T-helper 1 cell treated with Interleukin-12 subunit alpha and Interleukin-12 subunit beta and Interleukin-4 antibody, amounts not matched to agents 30 μg/mL and 1 μg/mL, for 36 hours (primary cell): ENCODE data around the gene PRDX2.

Source experiments
- H3K27ac Mint-ChIP-seq: one replicate; pipeline ENCODE4 v1.8.0; 2021; ENCODE audit warnings: mild to moderate bottlenecking, mixed read lengths
- H3K27me3 Mint-ChIP-seq: one replicate; pipeline ENCODE4 v1.8.0; 2021; ENCODE audit warnings: low read depth, mixed read lengths
- H3K36me3 Mint-ChIP-seq: one replicate; pipeline ENCODE4 v1.8.0; 2021; ENCODE audit warnings: low read depth, mixed read lengths
- H3K4me1 Mint-ChIP-seq: one replicate; pipeline ENCODE4 v1.8.0; 2021; ENCODE audit warnings: low read depth, mixed read lengths
- H3K4me3 Mint-ChIP-seq: one replicate; pipeline ENCODE4 v1.8.0; 2021; ENCODE audit warnings: mild to moderate bottlenecking, moderate library complexity, mixed read lengths
- H3K9me3 Mint-ChIP-seq: one replicate; pipeline ENCODE4 v1.8.0; 2021; ENCODE audit warnings: mixed read lengths

The PRDX2 gene

DNA sequence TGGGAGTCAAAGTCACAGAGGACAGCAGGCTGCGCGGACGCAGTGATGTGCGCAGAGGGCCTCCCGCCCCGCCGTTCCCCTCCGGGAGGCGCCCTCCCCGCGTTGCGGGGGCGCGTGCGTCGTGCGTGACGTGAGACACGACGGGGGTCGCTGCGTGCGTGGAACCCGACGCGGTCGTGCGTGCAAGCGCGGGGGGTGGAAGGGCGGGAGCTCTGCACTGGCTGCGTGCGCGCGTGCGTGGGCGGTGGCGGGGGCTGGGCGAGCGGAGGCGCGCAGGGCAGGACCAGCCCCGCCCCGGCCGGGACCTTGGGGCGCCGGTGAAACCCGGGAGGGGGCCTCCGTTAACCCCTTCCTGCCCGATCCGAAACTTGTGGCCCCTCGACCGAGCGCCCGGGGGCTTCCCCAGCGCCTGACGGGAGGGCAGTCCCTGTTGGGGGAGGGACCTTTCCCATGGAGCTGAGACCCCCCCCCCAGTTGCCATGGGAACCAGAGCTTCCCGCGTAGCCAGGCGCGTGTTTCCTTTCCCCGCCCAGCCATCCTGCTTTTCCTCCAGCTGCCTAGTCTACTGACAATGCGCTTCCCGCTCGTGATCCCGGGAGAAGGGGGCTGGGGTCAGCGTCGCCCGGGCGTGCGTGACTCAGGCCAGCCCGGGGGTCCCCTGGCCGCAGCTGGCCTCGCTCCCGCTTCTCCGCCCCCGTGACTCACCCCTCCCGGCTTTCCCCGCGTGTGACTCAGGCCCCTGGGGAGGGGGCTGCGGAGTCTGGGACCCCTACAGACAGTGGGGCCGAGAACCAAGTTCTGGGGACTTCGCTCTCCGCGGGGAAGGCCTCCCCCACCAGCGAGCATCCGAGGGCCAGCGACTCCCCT is 18.9 kb downstream of the PRDX2 start:
- H3K36me3 Mint-ChIP-seq = no peaks in the 10 kb centered on the region
- no peaks in the 10 kb centered on the region for H3K27me3 Mint-ChIP-seq
- peak overlapping the region; percentile 99 for H3K27ac Mint-ChIP-seq
- peaks cover 24% of the 10 kb centered on the region for H3K4me1 Mint-ChIP-seq
- H3K9me3 Mint-ChIP-seq = no peaks in the 10 kb centered on the region
- peak overlapping the region; percentile 95 for H3K4me3 Mint-ChIP-seq

DNA sequence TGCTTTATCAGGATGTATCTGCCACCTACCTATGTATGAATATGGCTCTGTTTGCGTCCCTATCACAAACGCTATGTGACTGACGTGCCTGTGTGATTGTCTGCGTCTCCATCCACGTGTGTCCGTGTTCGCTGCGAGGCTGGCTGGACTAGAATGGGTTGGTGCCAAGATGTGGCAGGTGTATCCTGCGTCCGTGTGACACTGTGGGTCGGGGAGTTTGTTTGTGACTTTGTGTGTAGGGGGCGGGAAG is 19.5 kb downstream of the PRDX2 start:
- H3K36me3 Mint-ChIP-seq = no peaks in the 10 kb centered on the region
- no peaks in the 10 kb centered on the region for H3K27me3 Mint-ChIP-seq
- H3K4me3 Mint-ChIP-seq = peak overlapping the region; percentile 95
- no peaks in the 10 kb centered on the region for H3K9me3 Mint-ChIP-seq
- H3K4me1 Mint-ChIP-seq = peaks cover 29% of the 10 kb centered on the region
- peak overlapping the region; percentile 99 for H3K27ac Mint-ChIP-seq

- Mint-ChIP-seq H3K36me3 (no peaks in the 10 kb centered on the region), H3K4me1 (peaks cover 30% of the 10 kb centered on the region), H3K9me3 (no peaks in the 10 kb centered on the region), H3K27me3 (no peaks in the 10 kb centered on the region), H3K4me3 (peak overlapping the region; percentile 68), H3K27ac (peak overlapping the region; percentile 78)
Observed at GRCh38 chr19:12779162-12779993, 22.2 kb downstream of the PRDX2 start.

DNA sequence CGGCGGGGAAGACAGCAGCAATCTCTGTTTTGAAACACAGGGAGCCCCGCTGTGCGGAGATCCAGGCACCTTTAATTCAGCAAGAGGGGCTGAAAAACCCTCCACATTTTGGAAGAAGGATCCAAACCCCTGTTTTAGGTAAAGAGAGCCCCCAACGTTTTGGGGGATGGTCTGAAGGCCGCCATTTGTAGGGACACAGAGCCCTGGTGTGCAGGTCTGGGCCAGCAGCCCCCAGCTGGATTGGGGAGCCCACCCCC is 22.8 kb downstream of the PRDX2 start:
- H3K4me3 Mint-ChIP-seq = peak overlapping the region; percentile 82
- H3K4me1 Mint-ChIP-seq = peaks cover 30% of the 10 kb centered on the region
- no peaks in the 10 kb centered on the region for H3K36me3 Mint-ChIP-seq
- no peaks in the 10 kb centered on the region for H3K27me3 Mint-ChIP-seq
- peak overlapping the region; percentile 88 for H3K27ac Mint-ChIP-seq
- H3K9me3 Mint-ChIP-seq = no peaks in the 10 kb centered on the region

GRCh38 chr19:12778017-12778904 is 23.3 kb downstream of the PRDX2 start:
- H3K27ac Mint-ChIP-seq = peak overlapping the region; percentile 88

DNA sequence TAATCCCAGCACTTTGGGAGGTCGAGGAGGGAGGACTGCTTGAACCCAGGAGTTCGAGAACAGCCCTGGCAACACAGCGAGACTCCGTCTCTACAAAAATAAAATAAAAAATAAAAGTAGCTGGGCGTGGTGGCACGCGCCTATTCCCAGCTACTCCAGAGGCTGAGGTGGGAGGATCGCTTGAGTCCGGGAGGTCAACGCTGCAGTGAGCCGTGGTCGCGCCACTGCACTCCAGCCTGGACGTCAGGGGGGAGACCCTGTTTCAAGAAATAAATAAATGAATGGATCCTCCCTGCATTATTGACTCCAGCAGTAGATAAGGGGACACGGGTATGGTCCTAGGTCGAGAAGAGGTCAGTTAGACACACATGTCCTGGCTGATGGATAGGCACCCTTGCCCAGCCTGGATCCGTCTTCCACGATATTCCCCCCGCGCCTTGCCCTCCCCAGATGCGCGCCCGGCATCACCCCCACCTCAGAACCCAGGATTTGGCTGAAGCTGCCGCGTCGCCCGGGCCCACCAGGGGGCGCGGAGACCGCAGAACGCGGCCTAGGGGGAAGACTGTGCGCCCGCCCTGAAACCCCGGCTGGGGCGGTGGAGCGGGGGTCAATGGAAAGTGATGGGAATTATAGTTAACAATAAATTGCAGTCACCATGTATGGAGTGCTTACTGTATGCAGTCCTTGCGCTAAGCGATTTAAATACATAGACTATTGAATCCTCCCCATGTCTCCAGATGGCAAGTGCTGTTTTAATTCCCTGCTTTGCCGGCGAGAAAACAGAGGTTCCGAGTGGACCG is 24.2 kb downstream of the PRDX2 start:
- H3K27ac Mint-ChIP-seq = peak overlapping the region; percentile 88
- no peaks in the 10 kb centered on the region for H3K27me3 Mint-ChIP-seq
- H3K4me1 Mint-ChIP-seq = peaks cover 28% of the 10 kb centered on the region
- no peaks in the 10 kb centered on the region for H3K36me3 Mint-ChIP-seq
- peak overlapping the region; percentile 82 for H3K4me3 Mint-ChIP-seq
- H3K9me3 Mint-ChIP-seq = no peaks in the 10 kb centered on the region

More at GRCh38 chr19:12778017-12778904, 23.3 kb downstream of the PRDX2 start:
- H3K4me3 Mint-ChIP-seq = peak overlapping the region; percentile 82
- H3K36me3 Mint-ChIP-seq = no peaks in the 10 kb centered on the region
- H3K9me3 Mint-ChIP-seq = no peaks in the 10 kb centered on the region
- peaks cover 28% of the 10 kb centered on the region for H3K4me1 Mint-ChIP-seq
- H3K27me3 Mint-ChIP-seq = no peaks in the 10 kb centered on the region

GRCh38 chr19:12774588-12775555 is 26.7 kb downstream of the PRDX2 start, which contains the start of gene HOOK2:
TSS of gene HOOK2 (minus strand) at chr19:12775552. CDS start at chr19:12775449, 103 bp downstream.
- H3K27me3 Mint-ChIP-seq = no peaks in the 10 kb centered on the region
- peak within 1 kb of the TSS; percentile 82 for H3K27ac Mint-ChIP-seq
- peaks cover 19% of the 10 kb centered on the region for H3K4me1 Mint-ChIP-seq
- H3K9me3 Mint-ChIP-seq = no peaks in the 10 kb centered on the region
- peak within 1 kb of the TSS; percentile 72 for H3K4me3 Mint-ChIP-seq
- no peaks in the 10 kb centered on the region for H3K36me3 Mint-ChIP-seq

DNA sequence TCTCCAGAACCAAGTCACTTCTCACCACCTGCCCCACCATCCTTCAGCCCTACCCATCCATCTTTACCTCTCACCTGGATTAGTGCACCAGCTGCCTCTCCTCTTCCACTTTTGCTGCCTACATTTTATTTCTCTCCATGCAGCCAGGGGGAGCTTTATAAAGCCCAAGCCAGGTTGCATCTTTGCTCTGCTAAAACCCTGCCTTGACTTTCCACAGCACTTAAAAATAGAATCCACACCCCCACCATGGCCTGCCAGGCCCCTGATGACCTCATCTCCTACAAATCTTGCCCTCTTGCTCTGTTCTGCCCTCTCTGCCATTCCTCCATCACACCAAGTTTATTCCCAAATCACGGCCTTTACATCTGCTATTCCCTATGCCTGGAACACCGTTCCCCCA is 28.0 kb downstream of the PRDX2 start:
- H3K27ac Mint-ChIP-seq = no peak overlapping the region
- H3K27me3 Mint-ChIP-seq = no peaks in the 10 kb centered on the region

GRCh38 chr19:12772323-12772722 is 29.3 kb downstream of the PRDX2 start:
- no peaks in the 10 kb centered on the region for H3K27me3 Mint-ChIP-seq
- H3K4me3 Mint-ChIP-seq = no peak overlapping the region

More for the DNA sequence above, 28.0 kb downstream of the PRDX2 start:
- H3K36me3 Mint-ChIP-seq = no peaks in the 10 kb centered on the region
- H3K9me3 Mint-ChIP-seq = no peaks in the 10 kb centered on the region
- no peak overlapping the region for H3K4me3 Mint-ChIP-seq
- peaks cover 11% of the 10 kb centered on the region for H3K4me1 Mint-ChIP-seq

GRCh38 chr19:12770922-12771321 is 30.7 kb downstream of the PRDX2 start:
- Mint-ChIP-seq H3K36me3 (no peaks in the 10 kb centered on the region), H3K9me3 (no peaks in the 10 kb centered on the region), H3K4me1 (peaks cover 5% of the 10 kb centered on the region), H3K4me3 (no peak overlapping the region), H3K27ac (no peak overlapping the region), H3K27me3 (no peaks in the 10 kb centered on the region)

More at GRCh38 chr19:12772323-12772722, 29.3 kb downstream of the PRDX2 start:
- H3K9me3 Mint-ChIP-seq = no peaks in the 10 kb centered on the region
- peaks cover 5% of the 10 kb centered on the region for H3K4me1 Mint-ChIP-seq
- H3K27ac Mint-ChIP-seq = no peak overlapping the region
- no peaks in the 10 kb centered on the region for H3K36me3 Mint-ChIP-seq

- Mint-ChIP-seq H3K27me3 (no peaks in the 10 kb centered on the region), H3K4me3 (no peak overlapping the region), H3K27ac (no peak overlapping the region), H3K9me3 (no peaks in the 10 kb centered on the region), H3K36me3 (no peaks in the 10 kb centered on the region), H3K4me1 (peaks cover 5% of the 10 kb centered on the region)
Observed at GRCh38 chr19:12769689-12770088, 31.9 kb downstream of the PRDX2 start.

DNA sequence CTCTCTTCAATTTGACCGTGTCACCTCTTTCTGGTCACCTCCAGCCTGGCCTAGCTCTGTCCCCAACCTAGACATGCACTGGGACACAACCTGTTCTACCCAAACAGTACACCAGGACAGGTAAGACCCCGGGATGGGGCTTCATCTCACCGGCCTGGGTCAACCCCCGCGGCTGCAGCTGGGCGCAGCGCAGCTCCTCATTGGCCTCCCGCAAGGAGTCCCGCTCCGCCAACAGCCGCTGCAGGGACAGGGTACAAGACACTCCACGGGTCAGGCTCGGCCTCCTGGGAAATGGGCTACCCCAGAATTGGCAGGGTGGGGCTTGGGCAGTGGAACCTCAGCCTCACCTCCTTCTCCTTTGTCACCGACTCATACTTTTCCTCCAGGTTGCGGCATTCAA is 33.9 kb downstream of the PRDX2 start:
- H3K4me1 Mint-ChIP-seq = peaks cover 3% of the 10 kb centered on the region
- H3K36me3 Mint-ChIP-seq = no peaks in the 10 kb centered on the region
- no peaks in the 10 kb centered on the region for H3K9me3 Mint-ChIP-seq
- H3K27ac Mint-ChIP-seq = no peak overlapping the region
- H3K27me3 Mint-ChIP-seq = no peaks in the 10 kb centered on the region
- H3K4me3 Mint-ChIP-seq = no peak overlapping the region

DNA sequence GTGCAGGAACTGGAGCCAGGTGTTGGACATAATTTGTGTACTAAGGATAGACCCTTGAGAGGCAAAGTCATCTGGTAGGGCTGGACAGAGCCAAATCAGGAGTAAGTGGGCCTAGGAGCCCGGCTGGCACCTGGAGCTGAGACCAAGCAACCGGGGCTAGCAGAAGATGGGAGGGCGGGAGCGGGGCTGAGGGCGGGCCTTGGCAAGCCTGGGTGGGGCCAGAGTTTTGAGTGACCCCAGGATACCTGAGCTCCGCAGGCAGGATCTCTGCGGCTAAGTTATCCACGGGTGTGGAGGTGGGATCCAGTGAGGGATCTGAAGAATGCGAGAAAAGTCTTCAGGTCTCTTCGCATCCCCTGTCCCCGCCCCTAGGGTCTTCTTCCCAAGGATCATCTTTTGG is 34.5 kb downstream of the PRDX2 start:
- H3K36me3 Mint-ChIP-seq = no peaks in the 10 kb centered on the region
- H3K27me3 Mint-ChIP-seq = no peaks in the 10 kb centered on the region
- peaks cover 3% of the 10 kb centered on the region for H3K4me1 Mint-ChIP-seq
- H3K4me3 Mint-ChIP-seq = no peak overlapping the region
- H3K9me3 Mint-ChIP-seq = no peaks in the 10 kb centered on the region
- no peak overlapping the region for H3K27ac Mint-ChIP-seq
